GM08714 (cell line): ENCODE data around the gene TFCP2.

Source experiments
- H3K4me3 ChIP-seq: fragments of 200-500 bp; sonication (Bioruptor generic); 2 replicates; pipeline ENCODE4 v1.5.1; 2014; ENCODE audit warnings: mild to moderate bottlenecking, low read length, inconsistent platforms
- ZNF274 ChIP-seq: IDR thresholded peaks from 2 replicates; pipeline ENCODE4 v1.6.1; 2012; ENCODE audit warnings: mild to moderate bottlenecking, low read depth, low read length

Gene TFCP2

GRCh38 chr12:51187370-51187987 lies 14.5 kb upstream of the TFCP2 start:
- H3K4me3 ChIP-seq = no peak overlapping the region
- no peak for TF ChIP-seq ZNF274

GRCh38 chr12:51186465-51187085 lies 13.6 kb upstream of the TFCP2 start:
- H3K4me3 ChIP-seq = no peak overlapping the region
- TF ChIP-seq ZNF274 = no peak

- no peak for TF ChIP-seq ZNF274
- H3K4me3 ChIP-seq = no peak overlapping the region
These were observed 12.3 kb upstream of the TFCP2 start for GRCh38 chr12:51185171-51185717.

- H3K4me3 ChIP-seq = no peak overlapping the region
- TF ChIP-seq ZNF274 = no peak
These were observed 10.9 kb upstream of the TFCP2 start for GRCh38 chr12:51183816-51184215.

GRCh38 chr12:51183349-51183748 lies 10.4 kb upstream of the TFCP2 start:
- no peak for TF ChIP-seq ZNF274
- no peak overlapping the region for H3K4me3 ChIP-seq

- no peak for TF ChIP-seq ZNF274
- no peak overlapping the region for H3K4me3 ChIP-seq
These were observed 8.6 kb upstream of the TFCP2 start for GRCh38 chr12:51181558-51181957.

- no peak overlapping the region for H3K4me3 ChIP-seq
- no peak for TF ChIP-seq ZNF274
These were observed 5.0 kb upstream of the TFCP2 start for GRCh38 chr12:51177897-51178296.

- H3K4me3 ChIP-seq = no peak overlapping the region
- TF ChIP-seq ZNF274 = no peak
These were observed 1.6 kb upstream of the TFCP2 start for GRCh38 chr12:51174501-51174900.

GRCh38 chr12:51171884-51172514 lies 936 bp downstream of the TFCP2 start:
- no peak for TF ChIP-seq ZNF274
- H3K4me3 ChIP-seq = peak overlapping the region; percentile 89

- H3K4me3 ChIP-seq = no peak overlapping the region
- TF ChIP-seq ZNF274 = no peak
These were observed 9.1 kb downstream of the TFCP2 start for GRCh38 chr12:51163795-51164194.

- no peak overlapping the region for H3K4me3 ChIP-seq
- no peak for TF ChIP-seq ZNF274
These were observed 10.7 kb downstream of the TFCP2 start for GRCh38 chr12:51162217-51162616.

GRCh38 chr12:51160814-51161459 lies 12.0 kb downstream of the TFCP2 start:
- no peak for TF ChIP-seq ZNF274
- H3K4me3 ChIP-seq = no peak overlapping the region

- H3K4me3 ChIP-seq = no peak overlapping the region
- TF ChIP-seq ZNF274 = no peak
These were observed 16.6 kb downstream of the TFCP2 start for GRCh38 chr12:51156245-51156765.

GRCh38 chr12:51152953-51153352 lies 20.0 kb downstream of the TFCP2 start:
- no peak for TF ChIP-seq ZNF274

More at GRCh38 chr12:51152953-51153352, 20.0 kb downstream of the TFCP2 start:
- H3K4me3 ChIP-seq = no peak overlapping the region
